Stimulated activated CD8-positive, alpha-beta memory T cell treated with anti-CD3 and anti-CD28 coated beads, Interleukin-12 subunit alpha, Interleukin-12 subunit beta, amount 100 ng/mL, for 24 hours (primary cell): ENCODE data around the gene BBOF1.
"Not testable (repeated sequence)": the region's sequence is repeated elsewhere in the genome, so short reads cannot be mapped to it uniquely, and the experiment has no call there.

ENCODE experiments used
- DNase-seq: peaks from one replicate; pipeline ENCODE4 v3.0.0-alpha.2; 2020; ENCODE audit errors: extremely low read depth

Gene BBOF1

GRCh38 chr14:74018586-74019407 is at the start of gene BBOF1, which contains the start of gene ENTPD5:
Gene BBOF1 (plus strand): TSS chr14:74019349. CDS start chr14:74019479, 130 bp downstream.
Gene ENTPD5 (minus strand): TSS chr14:74019288. CDS start chr14:73988102, 31,186 bp downstream.
- DNase-seq = peak; percentile 69

GRCh38 chr14:73973497-73973896 is 45.7 kb upstream of the BBOF1 start:
- no peak for DNase-seq

- no peak for DNase-seq
Measured at GRCh38 chr14:73976125-73976524, 43.0 kb upstream of the BBOF1 start.

GRCh38 chr14:73977896-73978295 is 41.3 kb upstream of the BBOF1 start:
- no peak for DNase-seq

GRCh38 chr14:73988065-73988464 is 31.1 kb upstream of the BBOF1 start:
- no peak for DNase-seq

GRCh38 chr14:73988656-73989055 is 30.5 kb upstream of the BBOF1 start:
- DNase-seq = not testable (repeated sequence)

GRCh38 chr14:73991092-73991491 is 28.1 kb upstream of the BBOF1 start:
- DNase-seq = no peak

- not testable (repeated sequence) for DNase-seq
Measured at GRCh38 chr14:73994926-73995325, 24.2 kb upstream of the BBOF1 start.

GRCh38 chr14:73995977-73996378 is 23.2 kb upstream of the BBOF1 start:
- no peak for DNase-seq

- no peak for DNase-seq
Measured at GRCh38 chr14:73996731-73997107, 22.4 kb upstream of the BBOF1 start.

GRCh38 chr14:73997108-73997943 is 21.8 kb upstream of the BBOF1 start:
- DNase-seq = no peak

GRCh38 chr14:73997944-73998447 is 21.2 kb upstream of the BBOF1 start:
- DNase-seq = no peak

GRCh38 chr14:73998726-73999125 is 20.4 kb upstream of the BBOF1 start:
- DNase-seq = no peak

GRCh38 chr14:74005664-74006063 is 13.5 kb upstream of the BBOF1 start:
- not testable (repeated sequence) for DNase-seq

- no peak for DNase-seq
Measured at GRCh38 chr14:74008843-74009499, 10.2 kb upstream of the BBOF1 start.

GRCh38 chr14:74014299-74014698 is 4.8 kb upstream of the BBOF1 start:
- DNase-seq = no peak

GRCh38 chr14:74015176-74015575 is 4.0 kb upstream of the BBOF1 start:
- DNase-seq = no peak

GRCh38 chr14:74015963-74016362 is 3.2 kb upstream of the BBOF1 start:
- no peak for DNase-seq

GRCh38 chr14:74018174-74018585 is 969 bp upstream of the BBOF1 start:
- no peak for DNase-seq

- no peak for DNase-seq
Measured at GRCh38 chr14:74019408-74020137, 424 bp downstream of the BBOF1 start.

- no peak for DNase-seq
Measured at GRCh38 chr14:74022346-74022745, 3.2 kb downstream of the BBOF1 start.
